Measurements from ENCODE around the gene CERS6.
"Not testable (repeated sequence)": the region's sequence is repeated elsewhere in the genome, so short reads cannot be mapped to it uniquely, and the experiment has no call there.

CERS6 gene

GRCh38 chr2:168753765-168754329 lies 297.8 kb downstream of the CERS6 start:
- in situ Hi-C loops (cut with MboI; ENCODE audit: low sequenced_read_pairs) = no loop called here

GRCh38 chr2:168757223-168757622 lies 301.2 kb downstream of the CERS6 start:
- in situ Hi-C loops (cut with MboI; ENCODE audit: low sequenced_read_pairs) = no loop called here

GRCh38 chr2:168758970-168759820 lies 303.1 kb downstream of the CERS6 start:
- in situ Hi-C loops (cut with MboI; ENCODE audit: low sequenced_read_pairs) = no loop called here

- in situ Hi-C loops (cut with MboI; ENCODE audit: low sequenced_read_pairs) = no loop called here
Measured at GRCh38 chr2:168765401-168765800, 309.3 kb downstream of the CERS6 start.

GRCh38 chr2:168766600-168766999 lies 310.5 kb downstream of the CERS6 start:
- in situ Hi-C loops (cut with MboI; ENCODE audit: low sequenced_read_pairs) = no loop called here

GRCh38 chr2:168767258-168767657 lies 311.2 kb downstream of the CERS6 start:
- in situ Hi-C loops (cut with MboI; ENCODE audit: low sequenced_read_pairs) = no loop called here

GRCh38 chr2:168768357-168768756 lies 312.3 kb downstream of the CERS6 start:
- in situ Hi-C loops (cut with MboI; ENCODE audit: low sequenced_read_pairs) = not testable (repeated sequence)

- in situ Hi-C loops (cut with MboI; ENCODE audit: low sequenced_read_pairs) = no loop called here
Measured at GRCh38 chr2:168770796-168771195, 314.7 kb downstream of the CERS6 start.

- in situ Hi-C loops (cut with MboI; ENCODE audit: low sequenced_read_pairs) = no loop called here
Measured at GRCh38 chr2:168772704-168773103, 316.6 kb downstream of the CERS6 start.

- in situ Hi-C loops (cut with MboI; ENCODE audit: low sequenced_read_pairs) = no loop called here
Measured at GRCh38 chr2:168773128-168773527, 317.1 kb downstream of the CERS6 start.

- in situ Hi-C loops (cut with MboI; ENCODE audit: low sequenced_read_pairs) = no loop called here
Measured at GRCh38 chr2:168773719-168774521, 317.8 kb downstream of the CERS6 start.

GRCh38 chr2:168775837-168776236 lies 319.8 kb downstream of the CERS6 start:
- in situ Hi-C loops (cut with MboI; ENCODE audit: low sequenced_read_pairs) = no loop called here

GRCh38 chr2:168780669-168781071 lies 324.6 kb downstream of the CERS6 start:
- in situ Hi-C loops (cut with MboI; ENCODE audit: low sequenced_read_pairs) = no loop called here

- in situ Hi-C loops (cut with MboI; ENCODE audit: low sequenced_read_pairs) = no loop called here
Measured at GRCh38 chr2:168781191-168781817, 325.2 kb downstream of the CERS6 start.

GRCh38 chr2:168782271-168782670 lies 326.2 kb downstream of the CERS6 start:
- in situ Hi-C loops (cut with MboI; ENCODE audit: low sequenced_read_pairs) = no loop called here

GRCh38 chr2:168784993-168785392 lies 328.9 kb downstream of the CERS6 start:
- in situ Hi-C loops (cut with MboI; ENCODE audit: low sequenced_read_pairs) = no loop called here

- in situ Hi-C loops (cut with MboI; ENCODE audit: low sequenced_read_pairs) = no loop called here
Measured at GRCh38 chr2:168787098-168787781, 331.2 kb downstream of the CERS6 start.

- in situ Hi-C loops (cut with MboI; ENCODE audit: low sequenced_read_pairs) = no loop called here
Measured at GRCh38 chr2:168787782-168788376, 331.8 kb downstream of the CERS6 start.

GRCh38 chr2:168789776-168790175 lies 333.7 kb downstream of the CERS6 start:
- in situ Hi-C loops (cut with MboI; ENCODE audit: low sequenced_read_pairs) = no loop called here

GRCh38 chr2:168790226-168790902 lies 334.3 kb downstream of the CERS6 start:
- in situ Hi-C loops (cut with MboI; ENCODE audit: low sequenced_read_pairs) = no loop called here
